Thoracic aorta (tissue), 2 donors: ENCODE data around the gene BDNF. TPM values are rescaled to one million over a fixed set of nuclear protein-coding genes. Genes with fewer than 3 reads are reported as not detected.

Experiments used
- ATAC-seq: fragments of 150-250 bp; one replicate; pipeline ENCODE4 v1.8.0; 2017; ENCODE audit warnings: low read depth; ENCODE audit not compliant: insufficient number of reproducible peaks, low FRiP score
- DNase-seq: peaks from one replicate; pipeline ENCODE4 v3.0.0-alpha.2; 2020; ENCODE audit warnings: low spot score
- H3K27ac ChIP-seq, 2 donors: fragments of 200-600 bp; sonication (generic); 1 replicate in 1 of 2; 2 replicates in 1 of 2; pipeline ENCODE4 v1.5.1; 2016; ENCODE audit warnings: mild to moderate bottlenecking in 2 of 2, moderate library complexity in 2 of 2
- H3K27me3 ChIP-seq: fragments of 200-600 bp; sonication (generic); replicated peaks from 2 replicates; pipeline ENCODE4 v1.6.0; 2016; ENCODE audit warnings: mild to moderate bottlenecking; ENCODE audit not compliant: insufficient read depth
- H3K36me3 ChIP-seq: fragments of 200-600 bp; sonication (generic); one replicate; pipeline ENCODE4 v1.5.1; 2016
- H3K4me1 ChIP-seq, 2 donors: fragments of 200-600 bp; sonication (generic); 1 replicate in 1 of 2; 2 replicates in 1 of 2; pipeline versions ENCODE4 v1.5.1 to v1.6.0; 2016; ENCODE audit warnings: low read depth in 2 of 2, mild to moderate bottlenecking in 1 of 2; ENCODE audit not compliant: control insufficient read depth in 1 of 2
- H3K4me3 ChIP-seq: fragments of 200-600 bp; sonication (generic); 2 replicates; pipeline ENCODE4 v1.5.1; 2016; ENCODE audit warnings: mild to moderate bottlenecking
- H3K9me3 ChIP-seq: fragments of 200-600 bp; sonication (generic); 2 replicates; pipeline ENCODE4 v1.5.1; 2016
- total RNA-seq, 2 donors: library from RNA; depleted of rRNA; stranded (reverse); fragments of >200 nt; gene quantifications; one replicate each; pipeline versions ENCODE4 v1.1.0 to v1.2.3, GENCODE V29; 2016
- TF ChIP-seq, protein P1 (sequence below): fragments of 200-600 bp; sonication (generic); IDR thresholded peaks from one replicate; pipeline ENCODE4 v1.5.1; 2019; ENCODE audit warnings: antibody characterized with exemption

BDNF gene
- total RNA-seq, 2 donors from 2014 or later: 0.42 to 4.7 TPM

DNA sequence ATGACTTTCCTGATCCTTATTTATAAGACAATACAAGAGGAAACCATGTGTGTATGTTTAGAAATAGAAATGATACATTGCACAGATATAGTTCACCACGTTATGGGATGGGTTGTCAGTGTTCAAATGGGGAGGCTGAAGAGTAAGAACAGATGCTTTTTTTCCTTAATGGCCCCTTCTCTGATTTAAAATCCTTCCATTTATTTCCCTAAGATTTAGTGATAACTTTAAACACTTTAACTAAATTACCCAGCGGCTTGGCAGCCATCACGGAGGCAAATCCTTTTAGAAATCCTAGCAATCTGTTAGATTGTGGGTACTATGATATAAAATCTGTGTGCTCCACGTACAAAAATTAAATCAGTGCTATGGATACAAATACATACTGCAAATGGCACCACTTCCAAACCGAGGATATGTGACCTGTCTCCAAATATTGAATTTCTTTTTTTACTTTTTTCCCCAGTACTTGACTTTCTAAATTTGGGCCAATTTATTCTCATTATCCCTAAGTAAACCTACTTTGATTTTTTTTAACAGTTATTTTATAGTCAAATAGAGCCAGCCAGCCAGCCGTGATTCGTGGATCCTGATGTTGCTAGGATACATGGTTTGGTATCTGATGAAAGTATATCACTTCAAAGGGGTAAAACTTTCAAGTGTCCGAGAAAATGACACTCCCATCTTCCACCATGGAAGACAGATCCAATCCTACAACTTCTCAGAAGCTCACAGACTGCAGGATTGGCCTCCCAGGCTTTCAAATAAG is 46.1 kb downstream of the BDNF start:
- DNase-seq (no peak), ATAC-seq (no peak)
- H3K4me3 ChIP-seq: no peak overlapping the region
- H3K27me3 ChIP-seq: no peaks in the 10 kb centered on the region
- no peaks in the 10 kb centered on the region for H3K36me3 ChIP-seq
- H3K27ac ChIP-seq: no peak overlapping the region
- H3K4me1 ChIP-seq: no peaks in the 10 kb centered on the region
- H3K9me3 ChIP-seq: no peaks in the 10 kb centered on the region
- TF ChIP-seq, protein P1, sequence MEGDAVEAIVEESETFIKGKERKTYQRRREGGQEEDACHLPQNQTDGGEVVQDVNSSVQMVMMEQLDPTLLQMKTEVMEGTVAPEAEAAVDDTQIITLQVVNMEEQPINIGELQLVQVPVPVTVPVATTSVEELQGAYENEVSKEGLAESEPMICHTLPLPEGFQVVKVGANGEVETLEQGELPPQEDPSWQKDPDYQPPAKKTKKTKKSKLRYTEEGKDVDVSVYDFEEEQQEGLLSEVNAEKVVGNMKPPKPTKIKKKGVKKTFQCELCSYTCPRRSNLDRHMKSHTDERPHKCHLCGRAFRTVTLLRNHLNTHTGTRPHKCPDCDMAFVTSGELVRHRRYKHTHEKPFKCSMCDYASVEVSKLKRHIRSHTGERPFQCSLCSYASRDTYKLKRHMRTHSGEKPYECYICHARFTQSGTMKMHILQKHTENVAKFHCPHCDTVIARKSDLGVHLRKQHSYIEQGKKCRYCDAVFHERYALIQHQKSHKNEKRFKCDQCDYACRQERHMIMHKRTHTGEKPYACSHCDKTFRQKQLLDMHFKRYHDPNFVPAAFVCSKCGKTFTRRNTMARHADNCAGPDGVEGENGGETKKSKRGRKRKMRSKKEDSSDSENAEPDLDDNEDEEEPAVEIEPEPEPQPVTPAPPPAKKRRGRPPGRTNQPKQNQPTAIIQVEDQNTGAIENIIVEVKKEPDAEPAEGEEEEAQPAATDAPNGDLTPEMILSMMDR: no peak

DNA sequence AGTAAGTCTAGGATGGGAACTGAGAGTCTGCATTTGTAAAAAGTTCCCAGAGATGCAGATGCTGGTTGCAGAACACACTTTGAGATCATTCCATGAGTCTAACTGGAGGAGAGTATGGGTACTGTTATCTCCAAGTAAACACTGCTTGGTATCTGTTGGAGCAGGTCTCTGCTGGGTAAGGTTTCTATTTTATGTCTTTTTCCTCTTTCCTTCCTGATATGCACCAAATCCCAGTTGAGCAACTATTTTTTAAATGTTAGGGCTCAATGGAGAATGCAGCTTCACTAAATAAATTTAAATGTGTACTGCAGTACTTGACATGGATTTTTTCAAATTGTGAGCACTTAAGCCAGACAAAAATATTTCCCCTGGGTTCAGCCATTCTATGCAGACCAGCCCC is 48.5 kb downstream of the BDNF start:
- Histone ChIP-seq H3K4me1 (no peaks in the 10 kb centered on the region), H3K36me3 (no peaks in the 10 kb centered on the region), H3K9me3 (no peaks in the 10 kb centered on the region), H3K27me3 (no peaks in the 10 kb centered on the region), H3K4me3 (no peak overlapping the region), H3K27ac (no peak overlapping the region)
- TF ChIP-seq, protein P1: no peak
- no peak for ATAC-seq
- no peak for DNase-seq

DNA sequence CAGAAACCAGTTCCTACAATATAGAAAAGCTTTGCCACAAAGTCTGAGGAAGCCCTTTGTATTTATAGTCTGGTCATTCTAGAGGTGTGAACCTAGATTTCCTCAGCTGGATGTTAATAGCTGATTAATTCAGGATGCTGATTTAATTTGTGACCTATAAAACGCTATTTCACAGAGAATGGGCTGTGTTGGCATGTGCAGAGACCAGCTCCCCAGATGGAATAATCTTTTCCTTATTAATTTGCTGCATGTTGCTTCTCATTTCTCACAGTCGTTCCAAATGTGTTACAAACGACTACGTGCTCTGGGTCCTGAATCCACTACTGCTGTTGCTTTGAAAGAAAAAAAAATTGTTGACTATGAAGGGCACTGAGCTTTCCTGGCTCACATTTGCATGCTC is 49.3 kb downstream of the BDNF start:
- no peak overlapping the region for H3K27ac ChIP-seq
- ATAC-seq (no peak), DNase-seq (no peak)
- no peaks in the 10 kb centered on the region for H3K4me1 ChIP-seq
- no peaks in the 10 kb centered on the region for H3K36me3 ChIP-seq
- no peaks in the 10 kb centered on the region for H3K9me3 ChIP-seq
- no peak overlapping the region for H3K4me3 ChIP-seq
- H3K27me3 ChIP-seq: no peaks in the 10 kb centered on the region
- TF ChIP-seq, protein P1: no peak

DNA sequence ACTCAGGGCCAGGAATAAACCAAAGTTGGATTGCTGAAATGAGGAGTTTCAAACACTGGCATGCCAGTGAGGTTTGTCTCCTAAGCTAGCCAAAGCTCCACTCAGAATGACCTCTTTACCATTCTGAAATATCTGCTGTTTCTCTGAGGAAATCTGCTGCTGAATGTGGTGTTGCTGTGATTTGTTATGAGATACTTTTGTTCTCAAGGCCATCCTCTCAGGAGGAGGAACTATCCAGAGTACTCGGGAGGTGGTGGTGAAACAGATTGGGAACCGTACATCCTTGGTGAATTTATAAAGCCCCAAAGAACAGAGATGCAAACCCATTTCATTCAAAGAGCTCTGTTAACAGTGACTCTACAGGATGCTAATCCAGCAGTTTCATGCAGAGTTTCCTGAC is 50.5 kb downstream of the BDNF start:
- Histone ChIP-seq H3K36me3 (no peaks in the 10 kb centered on the region), H3K27me3 (no peaks in the 10 kb centered on the region), H3K4me1 (no peaks in the 10 kb centered on the region), H3K27ac (no peak overlapping the region), H3K4me3 (no peak overlapping the region), H3K9me3 (no peaks in the 10 kb centered on the region)
- TF ChIP-seq, protein P1: no peak
- no peak for DNase-seq
- ATAC-seq: no peak

DNA sequence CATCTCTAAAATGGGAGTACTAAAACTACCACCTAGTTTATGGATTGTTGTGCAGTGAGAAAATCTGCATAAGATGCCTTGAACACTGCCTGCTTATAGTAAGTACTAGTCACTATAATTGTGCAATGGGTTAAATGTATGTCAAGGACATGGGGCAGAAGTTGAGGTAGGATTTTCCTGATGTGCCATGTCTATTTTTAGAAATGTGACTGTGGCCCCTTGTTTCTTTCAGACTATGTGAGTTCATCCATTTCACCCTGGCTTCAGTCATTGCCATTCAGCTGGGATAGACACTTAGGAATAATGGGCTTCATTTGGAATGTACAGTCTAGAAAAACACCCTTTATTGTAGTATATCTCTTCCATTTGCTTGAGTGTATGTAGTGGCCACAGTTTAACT is 51.4 kb downstream of the BDNF start:
- TF ChIP-seq, protein P1: no peak
- no peak for ATAC-seq

More for the DNA sequence above, 51.4 kb downstream of the BDNF start:
- H3K36me3 ChIP-seq: no peaks in the 10 kb centered on the region
- H3K9me3 ChIP-seq: no peaks in the 10 kb centered on the region
- no peak overlapping the region for H3K27ac ChIP-seq
- H3K27me3 ChIP-seq: no peaks in the 10 kb centered on the region
- DNase-seq: no peak
- no peaks in the 10 kb centered on the region for H3K4me1 ChIP-seq
- no peak overlapping the region for H3K4me3 ChIP-seq
